ENCODE results near the gene ANKMY1. TPM values are rescaled to one million over a fixed set of nuclear protein-coding genes. Genes with fewer than 3 reads are reported as not detected.

ANKMY1 gene
- total and polyA plus RNA-seq, 2 of the 13 experiments (the other 11 are each of a cell fraction or from before 2014, with no cell fraction given): 11.7 to 18.8 TPM

- TF ChIP-seq ARID5B (CRISPR knock-in tag; IDR thresholded peaks at IDR 0.05): no peak; the same call in 1 of the 2 replicates
- no peak; the same call in 1 of the 2 replicates for TF ChIP-seq ZFP37 (CRISPR knock-in tag; IDR thresholded peaks at IDR 0.05; ENCODE audit: borderline replicate concordance)
- peak; percentile 76 for TF ChIP-seq ZNF639 (CRISPR knock-in tag; conservative IDR thresholded peaks at IDR 0.05)
- TF ChIP-seq ZNF674 (CRISPR knock-in tag; IDR thresholded peaks at IDR 0.05; ENCODE audit: low read depth): peak; percentile 95
- TF ChIP-seq KLF12 (CRISPR knock-in tag; IDR thresholded peaks at IDR 0.05; ENCODE audit: borderline replicate concordance): no peak
- TF ChIP-seq ZNF274 (CRISPR knock-in tag; IDR thresholded peaks at IDR 0.05): peak; percentile 94
Measured at GRCh38 chr2:240560480-240561324, 2.9 kb upstream of the ANKMY1 start (continued).

All from HepG2 (cell line).